Measurements from ENCODE around the gene PPFIA1.

PPFIA1 gene

DNA sequence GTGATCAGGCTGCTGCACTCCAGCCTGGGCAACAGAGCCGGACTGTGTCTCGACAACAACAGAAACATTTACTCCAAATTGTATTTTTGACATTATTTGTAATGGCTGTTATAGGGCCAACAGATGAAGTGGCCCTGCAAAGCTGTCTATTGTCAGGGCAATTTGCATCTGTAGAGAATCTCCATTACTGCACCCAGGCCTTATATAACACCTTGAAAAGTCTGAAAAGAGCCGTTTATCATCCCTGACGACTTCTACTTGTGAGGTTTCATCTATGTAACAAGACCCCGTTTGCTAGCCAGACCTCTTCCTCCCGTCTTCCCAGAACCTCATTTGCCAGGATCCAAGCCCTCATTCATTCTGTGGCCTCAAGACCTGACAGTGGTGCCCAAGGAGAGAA is 118.7 kb downstream of the PPFIA1 start:
- TF ChIP-seq, protein P1, sequence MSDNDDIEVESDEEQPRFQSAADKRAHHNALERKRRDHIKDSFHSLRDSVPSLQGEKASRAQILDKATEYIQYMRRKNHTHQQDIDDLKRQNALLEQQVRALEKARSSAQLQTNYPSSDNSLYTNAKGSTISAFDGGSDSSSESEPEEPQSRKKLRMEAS (IDR thresholded peaks at IDR 0.05), result no peak
- TF ChIP-seq CEBPB (IDR thresholded peaks at IDR 0.05), result no peak
- TF ChIP-seq TCF12 (IDR thresholded peaks at IDR 0.05; ENCODE audit: low read depth), result no peak
- TF ChIP-seq YY1 (IDR thresholded peaks at IDR 0.05; ENCODE audit: low read depth), result no peak
- TF ChIP-seq EGR1 (IDR thresholded peaks at IDR 0.05), result no peak
- TF ChIP-seq FOXM1 (IDR thresholded peaks at IDR 0.05; ENCODE audit: borderline replicate concordance, low read depth), result no peak
- no peak for TF ChIP-seq EP300 (IDR thresholded peaks at IDR 0.05; ENCODE audit: borderline replicate concordance)
- no peak for TF ChIP-seq TEAD4 (IDR thresholded peaks at IDR 0.05)
- no peak for TF ChIP-seq CREB1 (IDR thresholded peaks at IDR 0.05; ENCODE audit: low read depth)
- TF ChIP-seq, protein P2, sequence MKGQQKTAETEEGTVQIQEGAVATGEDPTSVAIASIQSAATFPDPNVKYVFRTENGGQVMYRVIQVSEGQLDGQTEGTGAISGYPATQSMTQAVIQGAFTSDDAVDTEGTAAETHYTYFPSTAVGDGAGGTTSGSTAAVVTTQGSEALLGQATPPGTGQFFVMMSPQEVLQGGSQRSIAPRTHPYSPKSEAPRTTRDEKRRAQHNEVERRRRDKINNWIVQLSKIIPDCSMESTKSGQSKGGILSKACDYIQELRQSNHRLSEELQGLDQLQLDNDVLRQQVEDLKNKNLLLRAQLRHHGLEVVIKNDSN (IDR thresholded peaks at IDR 0.05), result no peak
- TF ChIP-seq ZBTB7A (IDR thresholded peaks at IDR 0.05; ENCODE audit: low read depth), result no peak
- TF ChIP-seq, protein P3, sequence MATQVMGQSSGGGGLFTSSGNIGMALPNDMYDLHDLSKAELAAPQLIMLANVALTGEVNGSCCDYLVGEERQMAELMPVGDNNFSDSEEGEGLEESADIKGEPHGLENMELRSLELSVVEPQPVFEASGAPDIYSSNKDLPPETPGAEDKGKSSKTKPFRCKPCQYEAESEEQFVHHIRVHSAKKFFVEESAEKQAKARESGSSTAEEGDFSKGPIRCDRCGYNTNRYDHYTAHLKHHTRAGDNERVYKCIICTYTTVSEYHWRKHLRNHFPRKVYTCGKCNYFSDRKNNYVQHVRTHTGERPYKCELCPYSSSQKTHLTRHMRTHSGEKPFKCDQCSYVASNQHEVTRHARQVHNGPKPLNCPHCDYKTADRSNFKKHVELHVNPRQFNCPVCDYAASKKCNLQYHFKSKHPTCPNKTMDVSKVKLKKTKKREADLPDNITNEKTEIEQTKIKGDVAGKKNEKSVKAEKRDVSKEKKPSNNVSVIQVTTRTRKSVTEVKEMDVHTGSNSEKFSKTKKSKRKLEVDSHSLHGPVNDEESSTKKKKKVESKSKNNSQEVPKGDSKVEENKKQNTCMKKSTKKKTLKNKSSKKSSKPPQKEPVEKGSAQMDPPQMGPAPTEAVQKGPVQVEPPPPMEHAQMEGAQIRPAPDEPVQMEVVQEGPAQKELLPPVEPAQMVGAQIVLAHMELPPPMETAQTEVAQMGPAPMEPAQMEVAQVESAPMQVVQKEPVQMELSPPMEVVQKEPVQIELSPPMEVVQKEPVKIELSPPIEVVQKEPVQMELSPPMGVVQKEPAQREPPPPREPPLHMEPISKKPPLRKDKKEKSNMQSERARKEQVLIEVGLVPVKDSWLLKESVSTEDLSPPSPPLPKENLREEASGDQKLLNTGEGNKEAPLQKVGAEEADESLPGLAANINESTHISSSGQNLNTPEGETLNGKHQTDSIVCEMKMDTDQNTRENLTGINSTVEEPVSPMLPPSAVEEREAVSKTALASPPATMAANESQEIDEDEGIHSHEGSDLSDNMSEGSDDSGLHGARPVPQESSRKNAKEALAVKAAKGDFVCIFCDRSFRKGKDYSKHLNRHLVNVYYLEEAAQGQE (IDR thresholded peaks at IDR 0.05; ENCODE audit: low read depth), result no peak
- TF ChIP-seq RAD21 (IDR thresholded peaks at IDR 0.05; ENCODE audit: low read depth), result no peak
- no peak for TF ChIP-seq TAF1 (IDR thresholded peaks at IDR 0.05; ENCODE audit: low read depth)
- no peak for TF ChIP-seq NFIC (IDR thresholded peaks at IDR 0.05)

DNA sequence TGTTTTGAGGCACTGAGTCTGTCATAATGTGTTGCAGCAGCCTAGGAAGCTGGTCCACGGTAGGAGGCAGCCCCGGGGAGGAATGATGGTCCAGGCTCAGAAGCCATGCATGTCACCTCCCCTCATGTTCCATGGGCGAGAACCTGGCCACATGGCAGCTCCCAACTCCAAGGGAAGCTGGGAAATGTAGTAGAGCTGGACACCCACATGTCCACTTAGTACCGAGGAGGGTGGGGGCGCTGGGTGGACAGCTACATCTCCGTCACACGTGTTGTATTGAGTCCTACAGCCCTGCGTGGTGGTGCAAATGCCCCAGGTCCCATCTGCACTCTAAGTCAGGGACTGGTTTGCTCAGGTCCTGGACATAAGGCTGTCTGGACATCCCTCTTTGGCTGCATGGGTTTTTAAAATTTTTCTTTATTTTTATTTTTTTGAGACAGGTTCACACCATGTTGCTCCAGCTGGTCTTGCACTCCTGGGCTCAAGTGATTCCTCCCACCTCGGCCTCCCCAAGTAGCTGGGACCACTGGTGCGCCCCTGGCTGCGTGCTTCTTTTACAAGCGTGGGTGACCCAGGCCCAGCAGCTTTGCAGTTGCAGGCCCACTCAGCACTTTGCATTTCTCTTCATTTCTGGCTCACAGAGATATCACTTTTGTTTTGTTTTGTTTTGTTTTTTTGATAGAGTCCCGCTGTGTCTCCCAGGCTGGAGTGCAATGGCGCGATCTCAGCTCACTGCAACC is 123.9 kb downstream of the PPFIA1 start:
- TF ChIP-seq YY1 (IDR thresholded peaks at IDR 0.05; ENCODE audit: low read depth) (no peak), FOXM1 (IDR thresholded peaks at IDR 0.05; ENCODE audit: borderline replicate concordance, low read depth) (no peak)

DNA sequence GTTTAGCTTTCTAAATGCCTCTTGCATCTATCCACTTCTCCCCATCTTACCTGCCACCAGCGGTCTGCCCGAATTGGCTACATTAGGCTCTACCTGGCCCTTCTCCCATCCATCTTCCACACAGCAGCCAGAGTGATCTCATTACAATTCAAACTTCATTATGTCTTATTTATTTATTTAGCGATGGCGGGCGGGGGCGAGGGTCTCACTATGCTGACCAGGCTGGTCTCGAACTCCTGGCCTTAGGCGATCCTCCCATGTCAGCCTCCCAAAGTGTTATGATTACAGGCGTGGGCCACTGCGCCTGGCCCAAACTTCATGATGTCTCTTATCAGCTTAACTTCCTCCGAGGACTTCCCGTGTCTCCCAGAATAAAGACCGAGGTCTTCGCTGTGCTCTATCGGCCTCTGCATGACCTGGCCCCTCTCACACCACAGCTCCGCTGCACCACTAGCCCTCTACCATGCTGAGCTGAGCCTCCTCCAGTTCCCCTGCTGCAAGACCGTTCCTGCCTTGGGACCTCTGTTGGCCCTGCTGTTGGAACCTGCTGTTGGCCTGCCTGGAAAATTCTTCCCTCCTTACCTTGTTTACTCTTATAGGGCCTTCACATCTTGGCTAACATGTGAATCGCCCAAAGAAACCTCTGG is 127.0 kb downstream of the PPFIA1 start:
- TF ChIP-seq, protein P2 (IDR thresholded peaks at IDR 0.05), result no peak

DNA sequence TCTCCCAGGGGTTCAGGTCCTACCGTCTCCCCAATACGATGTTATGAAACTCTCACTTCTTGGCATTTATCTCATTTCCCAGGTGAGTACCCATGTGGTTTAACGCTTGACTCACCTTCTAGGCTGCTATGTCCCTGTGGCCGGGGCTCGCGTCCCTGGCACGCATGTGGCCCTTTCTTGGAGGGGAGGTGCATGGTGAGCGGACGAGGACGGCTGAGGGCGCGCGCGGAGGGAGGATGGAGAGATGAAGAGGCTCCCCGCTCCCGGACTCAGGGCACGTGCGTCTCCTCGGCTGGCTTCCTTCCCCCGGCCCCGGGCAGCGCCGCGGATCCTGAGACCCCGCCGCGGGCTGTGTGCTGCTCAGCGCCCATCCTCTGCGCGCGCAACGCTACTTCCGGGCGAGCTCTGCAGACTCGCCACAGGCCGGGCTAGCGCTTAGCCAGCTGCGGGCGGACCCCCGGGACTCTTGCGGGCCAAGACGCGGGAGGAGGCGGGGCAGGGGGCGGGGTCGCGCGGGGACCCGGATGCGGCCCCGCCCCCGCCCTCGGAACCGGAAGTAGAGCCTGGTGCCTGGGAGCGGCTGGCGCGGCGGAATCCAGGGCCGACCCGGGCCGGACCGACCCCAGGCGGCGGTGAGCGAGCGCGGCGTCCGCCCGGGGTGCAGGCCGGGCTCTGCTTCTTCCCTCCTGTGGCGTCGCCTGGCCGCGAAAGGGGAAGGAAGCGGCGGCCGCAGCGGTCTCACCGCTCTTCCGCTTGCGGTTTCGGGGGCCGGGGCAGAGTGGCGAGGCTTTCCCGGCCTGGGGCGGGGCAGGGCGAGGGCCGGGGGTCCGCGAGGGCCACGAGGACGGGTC is 127.7 kb downstream of the PPFIA1 start, which contains the start of gene CTTN:
Gene CTTN, plus strand, starts transcription at position 547 of the 851 bp plus-strand sequence. CDS start 8,769 bp downstream, outside the sequence.
- TF ChIP-seq TAF1 (IDR thresholded peaks at IDR 0.05; ENCODE audit: low read depth), result peak; percentile 49
- TF ChIP-seq, protein P2 (IDR thresholded peaks at IDR 0.05), result peak; percentile 25; the same call in 1 of the 2 replicates
- TF ChIP-seq NFIC (IDR thresholded peaks at IDR 0.05), result 0 out of 2 replicates have a peak, but pooled peaks have one; percentile 4
- no peak for TF ChIP-seq TEAD4 (IDR thresholded peaks at IDR 0.05)
- TF ChIP-seq ZBTB7A (IDR thresholded peaks at IDR 0.05; ENCODE audit: low read depth), result 0 out of 2 replicates have a peak, but pooled peaks have one; percentile 42
- no peak for TF ChIP-seq TCF12 (IDR thresholded peaks at IDR 0.05; ENCODE audit: low read depth)
- TF ChIP-seq, protein P1 (IDR thresholded peaks at IDR 0.05), result peak; percentile 93

DNA sequence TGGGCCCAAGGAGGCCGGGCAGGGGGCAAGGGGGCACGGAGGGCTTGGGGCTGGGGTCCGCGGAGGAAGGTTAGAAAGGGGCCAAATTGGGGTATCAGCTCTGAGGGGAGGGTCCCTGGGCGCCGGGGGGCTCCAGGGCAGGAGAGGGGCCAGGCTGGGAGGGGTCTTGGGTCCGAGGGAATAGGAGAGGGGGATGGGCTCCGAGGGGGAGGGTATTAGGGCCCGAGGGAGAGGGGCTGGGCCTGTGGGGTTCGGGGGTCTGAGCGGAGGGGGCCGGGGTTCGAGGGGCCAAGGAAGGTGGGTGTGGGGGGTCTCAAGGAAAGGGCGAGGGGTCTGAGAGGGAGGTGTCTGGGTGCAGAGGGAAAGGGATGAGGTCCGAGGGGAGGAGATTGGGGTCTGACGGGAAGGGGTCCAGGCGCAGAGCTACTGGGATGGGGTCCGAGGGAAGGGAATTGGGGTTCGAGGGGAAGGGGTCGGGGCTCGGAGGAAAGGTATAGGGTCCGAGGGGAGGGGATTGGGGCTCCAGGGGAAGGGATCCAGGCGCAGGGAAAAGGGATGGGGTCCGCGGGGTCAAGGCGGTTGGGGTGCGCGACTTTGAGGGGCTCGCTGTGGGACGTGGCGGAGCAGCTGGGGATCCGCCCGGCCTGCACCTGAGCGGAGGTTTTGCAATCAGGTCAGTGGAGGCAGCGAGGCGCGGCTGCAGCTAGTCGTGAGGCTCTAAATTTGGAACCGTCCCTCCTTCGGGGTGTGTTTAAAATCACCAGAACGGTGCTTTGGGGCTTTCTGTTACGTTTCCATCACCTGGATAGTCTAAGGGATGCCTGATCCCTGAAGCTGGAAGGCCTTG is 128.6 kb downstream of the PPFIA1 start:
- TF ChIP-seq EP300 (IDR thresholded peaks at IDR 0.05; ENCODE audit: borderline replicate concordance), result no peak
- no peak for TF ChIP-seq RAD21 (IDR thresholded peaks at IDR 0.05; ENCODE audit: low read depth)
- no peak for TF ChIP-seq TCF12 (IDR thresholded peaks at IDR 0.05; ENCODE audit: low read depth)
- no peak for TF ChIP-seq EGR1 (IDR thresholded peaks at IDR 0.05)
- TF ChIP-seq ZBTB7A (IDR thresholded peaks at IDR 0.05; ENCODE audit: low read depth), result 0 out of 2 replicates have a peak, but pooled peaks have one; percentile 2
- no peak for TF ChIP-seq NFIC (IDR thresholded peaks at IDR 0.05)
- TF ChIP-seq TAF1 (IDR thresholded peaks at IDR 0.05; ENCODE audit: low read depth), result no peak
- TF ChIP-seq FOXM1 (IDR thresholded peaks at IDR 0.05; ENCODE audit: borderline replicate concordance, low read depth), result no peak

DNA sequence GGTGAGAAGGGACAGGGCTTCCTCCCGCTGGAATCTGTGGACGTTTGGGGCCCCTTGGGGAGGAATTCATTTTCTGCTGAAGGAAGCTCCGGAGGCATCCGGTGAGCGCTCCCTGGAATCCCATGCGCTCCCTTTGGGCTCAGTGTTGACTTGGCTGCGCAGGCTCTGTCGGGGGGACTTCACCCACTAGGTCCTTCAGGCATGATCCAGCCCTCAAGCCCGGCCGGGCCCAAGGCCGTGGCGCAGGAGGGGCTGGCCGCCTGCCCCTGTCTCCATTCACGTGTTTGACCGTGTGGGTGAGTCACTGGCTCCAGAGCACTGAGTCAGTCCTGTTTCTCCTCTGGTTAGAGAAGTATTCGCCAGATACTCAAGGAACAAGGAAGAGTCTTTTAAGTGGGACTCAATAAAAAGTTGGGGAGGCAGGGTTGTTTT is 129.2 kb downstream of the PPFIA1 start:
- TF ChIP-seq ZBTB7A (IDR thresholded peaks at IDR 0.05; ENCODE audit: low read depth), result no peak
- TF ChIP-seq, protein P1 (IDR thresholded peaks at IDR 0.05), result no peak
- no peak for TF ChIP-seq FOXM1 (IDR thresholded peaks at IDR 0.05; ENCODE audit: borderline replicate concordance, low read depth)
- TF ChIP-seq EGR1 (IDR thresholded peaks at IDR 0.05), result no peak
- TF ChIP-seq, protein P2 (IDR thresholded peaks at IDR 0.05), result no peak
- no peak for TF ChIP-seq TEAD4 (IDR thresholded peaks at IDR 0.05)
